ENCODE results near the gene C1orf52.
"Not testable (repeated sequence)": the region's sequence is repeated elsewhere in the genome, so short reads cannot be mapped to it uniquely, and the experiment has no call there.

The C1orf52 gene

GRCh38 chr1:85258536-85259117 lies 835 bp downstream of the C1orf52 start:
- peak overlapping the region; percentile 84 for H3K4me3 ChIP-seq (replicated peaks; ENCODE audit: insufficient read depth, low read length)
- H3K27ac ChIP-seq (replicated peaks) = peak overlapping the region; percentile 83
- peak in 1 of 2 experiments; percentile 16 for DNase-seq (ENCODE audit: low read depth in 1 of 2, low spot score in 1 of 2)

GRCh38 chr1:85249042-85249441 lies 10.4 kb downstream of the C1orf52 start:
- not testable (repeated sequence) for DNase-seq (ENCODE audit: low read depth in 1 of 2, low spot score in 1 of 2); H3K27ac ChIP-seq (replicated peaks); H3K4me3 ChIP-seq (replicated peaks; ENCODE audit: insufficient read depth, low read length); H3K27me3 ChIP-seq (ENCODE audit: insufficient read depth, poor library complexity, severe bottlenecking)

More at GRCh38 chr1:85258536-85259117, 835 bp downstream of the C1orf52 start:
- TF ChIP-seq SPI1 (IDR thresholded peaks at IDR 0.05; ENCODE audit: borderline replicate concordance, low read depth) (no peak), CTCF (IDR thresholded peaks at IDR 0.05; ENCODE audit: insufficient read depth, low read length) (no peak), REST (IDR thresholded peaks at IDR 0.05; ENCODE audit: insufficient replicate concordance, low read depth) (no peak), GABPA (IDR thresholded peaks at IDR 0.05; ENCODE audit: low read depth) (no peak), POLR2AphosphoS5 (IDR thresholded peaks at IDR 0.05; ENCODE audit: low read depth) (no peak)
- no peaks in the 10 kb centered on the region for H3K27me3 ChIP-seq (ENCODE audit: insufficient read depth, poor library complexity, severe bottlenecking)

GRCh38 chr1:85245891-85246290 lies 13.6 kb downstream of the C1orf52 start:
- Histone ChIP-seq H3K4me3 (replicated peaks; ENCODE audit: insufficient read depth, low read length) (no peak overlapping the region), H3K27me3 (ENCODE audit: insufficient read depth, poor library complexity, severe bottlenecking) (no peaks in the 10 kb centered on the region), H3K27ac (replicated peaks) (no peak overlapping the region)
- DNase-seq (ENCODE audit: low read depth in 1 of 2, low spot score in 1 of 2) = no peak
- no peak for TF ChIP-seq SPI1 (IDR thresholded peaks at IDR 0.05; ENCODE audit: borderline replicate concordance, low read depth)
- no peak for TF ChIP-seq REST (IDR thresholded peaks at IDR 0.05; ENCODE audit: insufficient replicate concordance, low read depth)
- no peak for TF ChIP-seq GABPA (IDR thresholded peaks at IDR 0.05; ENCODE audit: low read depth)
- no peak for TF ChIP-seq POLR2AphosphoS5 (IDR thresholded peaks at IDR 0.05; ENCODE audit: low read depth)
- TF ChIP-seq CTCF (IDR thresholded peaks at IDR 0.05; ENCODE audit: insufficient read depth, low read length) = no peak

- H3K4me3 ChIP-seq (replicated peaks; ENCODE audit: insufficient read depth, low read length) = no peak overlapping the region
- no peaks in the 10 kb centered on the region for H3K27me3 ChIP-seq (ENCODE audit: insufficient read depth, poor library complexity, severe bottlenecking)
- no peak for DNase-seq (ENCODE audit: low read depth in 1 of 2, low spot score in 1 of 2)
- no peak overlapping the region for H3K27ac ChIP-seq (replicated peaks)
- TF ChIP-seq CTCF (IDR thresholded peaks at IDR 0.05; ENCODE audit: insufficient read depth, low read length) = no peak
- no peak for TF ChIP-seq SPI1 (IDR thresholded peaks at IDR 0.05; ENCODE audit: borderline replicate concordance, low read depth)
- no peak for TF ChIP-seq REST (IDR thresholded peaks at IDR 0.05; ENCODE audit: insufficient replicate concordance, low read depth)
- TF ChIP-seq GABPA (IDR thresholded peaks at IDR 0.05; ENCODE audit: low read depth) = no peak
- TF ChIP-seq POLR2AphosphoS5 (IDR thresholded peaks at IDR 0.05; ENCODE audit: low read depth) = no peak
Measured at GRCh38 chr1:85245456-85245855, 14.0 kb downstream of the C1orf52 start.
